Stimulated activated CD4-positive, alpha-beta T cell treated with anti-CD3 and anti-CD28 coated beads, Interleukin-2, amount 100 ng/mL, for 4 hours (primary cell): ENCODE measurements around the gene PIK3R2.

ENCODE experiments used
- DNase-seq: peaks from one replicate; pipeline ENCODE4 v3.0.0-alpha.2; 2020; ENCODE audit warnings: low read depth

PIK3R2 gene

DNA sequence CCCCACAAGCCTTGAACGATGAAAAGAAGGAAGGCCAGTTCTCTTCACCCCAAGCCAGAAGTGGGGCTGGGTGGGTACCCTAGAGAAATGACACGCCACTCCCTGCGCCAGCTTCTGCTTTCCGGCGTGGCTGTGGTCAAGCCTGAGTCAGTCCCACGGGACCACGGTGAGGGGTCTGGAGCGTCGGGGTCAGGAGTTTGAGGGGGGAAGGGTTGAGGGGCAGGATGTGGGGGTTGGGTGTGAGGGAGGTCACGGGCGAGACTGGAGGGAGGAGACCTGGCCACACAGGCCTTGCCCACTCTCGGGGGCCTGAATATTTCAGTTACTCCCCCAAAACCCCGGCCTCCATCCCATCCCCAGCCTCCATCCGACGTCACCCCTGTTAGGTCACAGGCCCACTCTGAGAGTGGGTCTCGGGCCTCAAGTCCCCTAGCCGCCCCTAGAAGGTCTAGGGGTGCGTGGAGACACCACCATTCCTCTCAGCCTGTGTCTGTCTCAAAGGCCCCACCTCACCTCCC, 20.1 kb downstream of the PIK3R2 start:
- DNase-seq, result no peak

DNA sequence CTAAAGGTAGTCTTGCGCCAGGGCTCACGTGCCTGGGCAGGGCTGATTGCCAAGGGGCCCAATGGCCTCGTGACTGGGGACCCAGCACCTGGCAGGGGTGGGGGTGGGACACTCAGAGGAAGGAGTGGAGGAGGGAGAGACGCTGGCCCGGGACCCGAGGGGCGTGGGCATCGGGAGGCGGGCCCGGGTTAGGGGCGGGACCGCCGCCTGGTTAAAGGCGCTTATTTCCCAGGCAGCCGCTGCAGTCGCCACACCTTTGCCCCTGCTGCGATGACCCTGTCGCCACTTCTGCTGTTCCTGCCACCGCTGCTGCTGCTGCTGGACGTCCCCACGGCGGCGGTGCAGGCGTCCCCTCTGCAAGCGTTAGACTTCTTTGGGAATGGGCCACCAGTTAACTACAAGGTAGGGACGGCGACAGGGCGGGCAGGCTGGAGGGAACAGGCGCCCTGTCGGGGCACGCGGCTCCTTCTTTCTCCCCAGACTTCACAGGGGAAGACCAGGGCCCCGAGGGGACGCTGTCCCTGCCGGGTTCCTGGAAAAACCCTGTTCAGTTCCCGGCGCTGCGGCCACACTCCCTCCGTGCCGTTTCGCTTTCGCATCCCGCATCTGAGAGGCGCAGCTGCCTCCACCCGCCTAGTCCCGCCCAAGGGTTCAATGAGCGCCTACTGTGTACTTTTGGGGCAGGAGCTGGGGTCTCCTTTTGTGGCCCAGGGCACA, 20.8 kb downstream of the PIK3R2 start, which contains the start of gene IFI30:
Gene IFI30, plus strand, starts transcription at position 242 of the 717 bp plus-strand sequence. Its CDS starts 29 bp downstream, at position 271.
- peak; percentile 52 for DNase-seq

DNA sequence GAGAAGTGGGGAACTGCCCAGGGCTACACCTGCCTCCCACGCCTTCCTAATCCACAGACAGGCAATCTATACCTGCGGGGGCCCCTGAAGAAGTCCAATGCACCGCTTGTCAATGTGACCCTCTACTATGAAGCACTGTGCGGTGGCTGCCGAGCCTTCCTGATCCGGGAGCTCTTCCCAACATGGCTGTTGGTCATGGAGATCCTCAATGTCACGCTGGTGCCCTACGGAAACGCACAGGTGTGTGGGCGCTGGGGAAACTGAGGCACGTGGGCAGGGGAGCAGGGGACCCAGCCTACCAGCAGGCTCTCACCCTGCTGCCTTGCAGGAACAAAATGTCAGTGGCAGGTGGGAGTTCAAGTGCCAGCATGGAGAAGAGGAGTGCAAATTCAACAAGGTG, 22.0 kb downstream of the PIK3R2 start:
- DNase-seq, result no peak

DNA sequence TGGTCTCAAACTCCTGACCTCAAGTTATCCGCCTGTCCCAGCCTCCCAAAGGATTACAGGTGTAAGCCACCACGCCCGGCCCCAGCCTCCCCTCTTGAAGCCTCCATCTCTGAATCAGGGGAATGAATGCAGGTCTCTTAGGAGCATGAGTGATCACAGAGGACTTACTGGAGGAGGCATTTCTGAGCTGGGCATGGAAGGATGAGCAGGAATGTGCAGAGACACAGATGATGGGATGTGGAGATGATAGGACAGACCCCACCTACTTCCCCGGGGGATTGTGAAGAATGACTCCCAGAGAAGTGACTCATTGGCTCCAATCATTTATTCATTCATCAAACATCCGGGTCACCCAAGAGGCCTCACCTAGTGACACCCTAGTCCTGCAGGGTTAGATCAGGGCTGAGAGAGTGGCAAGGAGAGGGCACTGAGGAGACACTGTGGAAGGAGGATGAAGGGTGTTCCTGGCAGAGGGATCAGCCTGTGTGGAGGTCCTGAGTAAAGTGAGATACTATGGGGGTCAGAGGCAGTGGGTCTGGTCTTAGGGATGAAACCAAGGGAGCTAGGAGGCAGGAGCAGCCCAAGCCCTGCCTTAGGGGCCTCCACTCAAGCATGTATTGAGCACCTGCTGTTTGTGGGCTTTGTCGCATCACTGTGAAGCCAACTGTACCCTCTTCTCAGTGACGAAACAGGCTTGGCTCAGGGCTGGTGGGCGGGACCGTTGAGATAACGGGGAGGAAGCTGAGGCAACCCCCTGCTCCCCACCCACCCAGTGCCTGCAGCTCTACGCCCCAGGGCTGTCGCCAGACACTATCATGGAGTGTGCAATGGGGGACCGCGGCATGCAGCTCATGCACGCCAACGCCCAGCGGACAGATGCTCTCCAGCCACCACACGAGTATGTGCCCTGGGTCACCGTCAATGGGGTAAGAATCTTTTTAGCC, 23.7 kb downstream of the PIK3R2 start:
- no peak for DNase-seq

DNA sequence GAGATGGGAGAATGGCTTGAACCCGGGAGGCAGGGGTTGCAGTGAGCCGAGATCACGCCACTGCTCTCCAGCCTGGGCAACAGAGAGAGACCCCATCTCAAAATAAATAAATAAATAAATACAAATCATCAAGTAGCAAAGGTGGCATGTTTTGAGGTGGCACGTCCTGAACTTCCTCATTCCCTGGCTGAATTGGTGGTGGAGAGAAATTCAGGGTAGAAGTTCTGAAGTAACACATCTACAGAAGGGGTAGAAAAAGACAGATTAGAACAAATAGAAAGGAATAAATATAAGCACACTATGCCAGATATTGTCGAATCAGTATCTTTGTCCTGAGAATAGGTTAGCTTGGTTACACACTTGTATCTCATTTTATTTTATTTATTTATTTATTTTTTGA, 27.0 kb downstream of the PIK3R2 start:
- DNase-seq, result no peak

DNA sequence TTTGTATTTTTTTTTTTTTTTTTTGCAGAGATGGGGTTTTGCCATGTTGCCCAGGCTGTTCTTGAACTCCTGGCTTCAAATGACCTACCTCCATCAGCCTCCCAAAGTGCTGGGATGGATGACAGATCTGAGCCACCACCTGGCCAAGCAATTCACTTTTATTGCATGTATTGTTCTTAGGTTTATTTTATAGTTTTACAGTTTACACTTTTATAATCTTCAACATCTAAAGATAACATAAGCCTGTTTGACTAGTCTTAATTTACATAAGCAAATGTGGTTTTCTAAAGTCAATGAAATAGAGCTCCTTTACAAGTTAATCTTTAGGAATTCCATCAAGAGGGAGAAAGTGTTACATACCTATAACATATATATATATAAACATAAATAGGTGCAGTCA, 30.6 kb downstream of the PIK3R2 start:
- no peak for DNase-seq

DNA sequence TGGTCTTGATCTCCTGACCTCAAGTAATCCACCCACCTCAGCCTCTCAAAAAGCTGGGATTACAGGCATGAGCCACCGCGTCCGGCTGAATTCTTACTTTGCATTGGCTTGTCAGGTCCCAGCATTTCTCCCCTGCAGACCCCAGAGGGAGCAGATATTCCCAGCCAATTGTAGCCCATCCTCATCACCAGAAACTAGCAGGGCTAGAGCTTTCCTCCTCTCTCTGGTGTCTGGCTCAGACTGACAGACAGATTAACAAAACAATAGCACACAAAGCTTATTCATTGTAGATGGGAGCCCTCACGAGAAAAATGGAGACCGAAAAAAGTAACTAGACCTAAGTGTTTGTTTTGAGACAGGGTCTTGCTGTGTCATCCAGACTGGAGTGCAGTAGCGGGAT, 32.6 kb downstream of the PIK3R2 start:
- no peak for DNase-seq

DNA sequence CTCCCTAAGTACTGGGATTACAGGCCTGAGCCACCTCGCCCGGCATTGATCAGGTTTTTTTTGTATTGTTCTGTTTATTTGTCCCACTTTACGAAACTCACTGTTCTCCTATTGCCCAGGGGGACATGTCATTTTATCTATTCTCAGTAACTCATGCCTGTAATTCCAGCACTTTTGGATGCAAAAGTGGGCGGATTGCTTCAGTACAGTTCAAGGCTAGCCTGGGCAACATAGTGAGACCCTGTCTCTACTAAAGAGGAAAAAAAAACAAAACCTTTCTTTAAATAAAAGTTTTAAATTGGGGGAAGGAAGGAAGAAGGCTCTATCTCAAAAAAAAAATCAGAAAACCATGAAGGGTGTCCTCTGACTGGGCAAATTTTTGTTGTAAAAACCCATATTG, 37.3 kb downstream of the PIK3R2 start:
- no peak for DNase-seq

DNA sequence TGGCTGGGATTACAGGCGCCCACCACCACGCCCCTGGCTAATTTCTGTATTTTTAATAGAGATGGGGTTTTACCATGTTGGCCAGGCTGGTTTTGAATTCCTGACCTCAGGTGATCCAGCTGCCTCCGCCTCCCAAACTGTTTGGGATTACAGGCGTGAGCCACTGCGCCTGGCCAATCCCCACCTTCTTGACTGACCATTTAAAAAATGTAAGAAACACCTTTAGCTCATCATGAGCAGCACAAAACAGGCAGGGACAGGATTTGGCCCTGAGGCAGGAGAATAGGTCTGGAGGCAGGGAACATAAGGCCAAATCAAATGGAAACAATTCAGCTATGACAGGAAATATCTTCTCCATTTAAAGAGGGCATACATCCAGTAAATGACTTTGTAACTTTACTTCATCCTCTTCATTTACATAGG, 38.7 kb downstream of the PIK3R2 start:
- no peak for DNase-seq

DNA sequence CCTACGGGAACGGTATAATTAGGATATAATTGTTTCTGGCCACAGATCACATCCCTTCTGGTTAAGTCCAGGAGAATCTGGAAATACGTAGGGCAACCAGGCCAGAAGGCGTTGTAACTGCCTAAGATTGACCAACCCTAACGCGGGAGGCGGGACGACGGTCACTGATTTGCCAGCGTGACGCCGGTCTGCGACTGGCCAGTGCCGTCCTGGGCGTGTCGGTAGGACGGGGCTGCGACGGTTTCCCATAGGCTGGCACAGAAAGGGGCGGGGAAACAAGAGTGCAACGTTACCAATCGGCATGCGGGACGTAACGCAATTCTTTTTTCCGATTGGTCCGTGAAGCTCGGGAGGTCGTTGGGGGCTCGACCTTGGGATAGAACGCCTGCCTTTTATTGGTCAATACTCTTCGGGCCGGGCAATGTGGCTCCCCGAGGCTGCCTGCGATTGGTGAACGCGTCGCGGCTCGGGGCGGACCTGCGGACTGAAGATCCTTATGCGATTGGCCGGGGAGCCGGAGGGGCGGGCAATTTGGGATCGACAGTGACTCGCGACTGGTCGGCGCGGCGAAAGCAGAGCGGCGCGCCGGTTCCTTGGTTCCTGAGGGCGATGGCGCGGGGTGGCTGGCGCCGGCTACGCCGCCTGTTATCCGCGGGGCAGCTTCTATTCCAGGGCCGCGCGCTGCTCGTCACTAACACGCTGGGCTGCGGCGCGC, 39.9 kb downstream of the PIK3R2 start, which contains the start of gene MPV17L2:
Gene MPV17L2, plus strand, starts transcription at position 546 of the 715 bp plus-strand sequence. Its CDS starts 64 bp downstream, at position 610.
- DNase-seq, result peak; percentile 97

DNA sequence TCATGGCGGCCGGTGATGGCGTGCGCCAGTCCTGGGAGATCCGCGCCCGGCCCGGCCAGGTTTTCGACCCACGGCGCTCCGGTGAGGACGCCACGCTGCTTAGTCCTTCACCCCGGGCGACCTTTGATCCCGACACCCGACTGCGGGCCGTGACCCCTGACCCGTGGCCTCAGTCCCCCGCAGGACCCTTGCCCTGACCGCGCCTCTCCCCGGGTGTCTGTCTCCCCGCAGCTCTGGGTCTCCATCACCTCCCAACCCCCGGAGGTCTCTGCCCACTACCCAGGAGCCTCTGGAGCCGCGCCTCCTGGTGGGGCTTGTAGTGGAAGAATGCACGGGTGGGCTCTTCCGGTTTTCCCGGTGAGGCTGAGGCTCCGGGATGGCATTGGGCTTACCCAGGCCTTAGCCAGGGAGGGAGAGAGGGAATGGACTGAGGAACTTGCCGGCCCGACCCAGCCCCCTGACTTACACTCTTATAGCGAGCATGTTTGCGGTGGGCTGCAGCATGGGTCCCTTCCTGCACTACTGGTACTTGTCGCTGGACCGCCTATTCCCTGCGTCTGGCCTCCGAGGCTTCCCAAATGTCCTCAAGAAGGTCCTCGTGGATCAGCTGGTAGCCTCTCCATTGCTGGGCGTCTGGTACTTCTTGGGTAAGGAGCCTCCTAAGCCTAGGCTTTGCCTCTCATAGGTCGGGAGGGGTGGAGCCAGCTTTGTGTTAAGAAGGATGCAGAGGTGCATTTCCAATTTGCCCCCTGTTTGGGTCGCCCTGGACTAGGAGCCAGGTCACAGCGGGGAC, 40.6 kb downstream of the PIK3R2 start:
- no peak for DNase-seq

DNA sequence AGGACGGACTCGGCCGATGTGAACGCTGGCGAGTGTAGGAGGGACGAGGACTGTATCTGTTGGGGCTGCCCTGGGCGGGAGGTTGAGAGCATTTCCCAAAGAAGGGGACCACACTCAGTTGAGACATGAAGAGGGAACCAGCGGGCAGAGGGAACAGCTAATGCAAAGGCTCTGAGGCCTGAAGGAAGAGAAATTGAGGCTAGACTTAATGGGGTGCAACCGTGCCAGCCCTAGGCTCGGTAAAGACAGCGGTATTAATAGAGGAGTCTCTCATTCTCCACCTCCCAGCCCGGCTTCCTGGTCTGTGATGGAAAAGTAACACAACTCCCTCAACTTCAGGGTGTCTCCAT, 41.2 kb downstream of the PIK3R2 start:
- no peak for DNase-seq

DNA sequence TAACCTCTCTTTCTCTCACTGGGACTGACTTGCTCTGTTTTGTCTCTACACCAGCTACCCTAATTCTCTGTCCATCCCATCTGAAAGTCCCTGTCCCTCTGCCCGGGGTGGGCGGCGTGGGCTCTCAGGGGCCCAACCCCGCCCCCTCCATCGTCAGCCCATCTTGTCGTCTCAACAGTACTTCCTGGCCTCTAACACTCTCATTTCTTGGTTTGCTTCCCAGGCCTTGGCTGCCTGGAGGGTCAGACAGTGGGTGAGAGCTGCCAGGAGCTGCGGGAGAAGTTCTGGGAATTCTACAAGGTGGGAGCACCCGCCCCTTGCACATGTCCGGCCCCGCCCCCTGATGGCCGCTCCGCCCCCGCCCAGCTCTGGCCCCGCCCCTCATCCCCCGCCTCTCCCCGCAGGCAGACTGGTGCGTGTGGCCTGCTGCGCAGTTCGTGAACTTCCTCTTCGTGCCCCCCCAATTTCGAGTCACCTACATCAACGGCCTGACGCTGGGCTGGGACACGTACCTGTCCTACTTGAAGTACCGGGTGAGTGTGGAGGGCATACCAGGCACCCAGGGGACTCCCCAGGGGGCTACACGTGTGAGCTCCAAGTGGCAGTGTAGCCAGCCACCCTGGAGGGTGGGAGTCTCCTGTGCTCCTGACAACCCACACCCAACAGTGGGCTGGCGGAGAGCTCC, 41.7 kb downstream of the PIK3R2 start:
- DNase-seq, result no peak

DNA sequence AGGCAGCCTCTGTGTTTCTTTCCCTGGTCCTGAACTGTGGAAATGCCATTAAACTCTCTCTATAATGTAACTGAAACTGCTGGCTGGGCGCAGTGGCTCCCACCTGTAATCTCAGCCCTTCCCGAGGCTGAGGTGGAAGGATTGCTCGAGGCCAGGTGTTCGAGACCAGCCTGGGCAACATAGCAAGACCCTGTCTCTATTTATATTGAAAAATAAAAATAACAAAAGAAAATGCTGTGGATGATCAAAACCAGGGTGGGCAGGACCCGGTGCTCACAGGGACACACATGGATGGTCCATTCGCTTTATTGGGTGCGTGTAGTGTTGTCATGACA, 43.5 kb downstream of the PIK3R2 start:
- no peak for DNase-seq

DNA sequence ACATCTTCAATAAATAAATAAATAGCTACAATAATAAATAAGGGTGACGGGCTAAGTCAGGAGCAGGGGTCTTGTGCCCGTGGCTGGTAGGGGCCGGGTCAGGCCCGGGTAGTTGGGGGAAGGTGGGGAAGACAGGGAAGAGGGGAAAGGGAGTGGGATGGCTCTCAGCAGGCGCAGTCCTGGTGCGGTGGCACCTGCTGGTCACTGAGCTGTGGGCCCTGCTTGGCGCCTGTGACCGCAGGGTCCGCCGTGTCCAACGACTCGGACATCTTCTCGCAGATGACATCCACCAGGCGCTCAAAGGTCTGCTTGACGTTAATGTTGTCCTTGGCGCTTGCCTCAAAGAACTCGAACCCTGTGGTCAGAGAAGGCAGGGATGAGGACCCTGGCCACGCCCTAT, 44.3 kb downstream of the PIK3R2 start:
- DNase-seq, result no peak

DNA sequence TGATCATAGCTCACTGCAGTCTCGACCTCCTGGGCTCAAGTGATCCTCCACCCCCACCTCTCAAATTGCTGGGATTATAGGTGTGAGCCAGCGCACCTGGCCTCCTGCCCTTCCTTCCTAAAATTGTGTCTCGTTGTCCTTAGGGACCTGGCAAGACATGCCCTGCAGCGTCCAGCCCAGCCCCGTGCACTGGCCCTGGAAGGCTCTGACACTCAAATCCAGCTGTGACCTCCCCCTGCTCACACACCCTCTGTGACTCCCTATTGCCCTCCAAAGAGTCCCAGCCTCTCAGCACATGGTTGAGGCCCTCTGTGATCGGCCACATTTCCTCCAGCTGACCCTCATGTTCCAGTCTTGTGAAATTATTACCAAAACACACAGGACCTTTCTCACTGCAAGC, 45.0 kb downstream of the PIK3R2 start:
- DNase-seq, result no peak

DNA sequence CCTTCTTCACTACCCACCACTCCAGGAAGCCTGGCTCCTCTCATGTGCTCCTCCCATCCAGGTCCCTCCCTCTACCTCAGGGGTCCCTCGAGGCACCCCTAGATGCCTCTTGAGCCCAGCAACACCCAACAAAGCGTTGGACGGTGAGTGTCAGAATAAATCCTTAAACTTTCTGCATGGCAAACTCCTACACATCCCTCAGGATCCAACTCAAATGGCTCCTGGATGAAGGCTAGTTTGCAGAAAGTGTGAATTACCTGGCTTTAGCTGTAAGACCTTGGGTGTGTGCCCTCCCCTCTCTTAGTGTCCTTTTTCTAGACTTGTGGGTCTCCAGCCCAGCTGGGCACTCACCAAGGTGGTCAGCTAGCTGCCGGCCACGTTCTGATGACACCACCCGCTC, 45.4 kb downstream of the PIK3R2 start:
- DNase-seq, result no peak

DNA sequence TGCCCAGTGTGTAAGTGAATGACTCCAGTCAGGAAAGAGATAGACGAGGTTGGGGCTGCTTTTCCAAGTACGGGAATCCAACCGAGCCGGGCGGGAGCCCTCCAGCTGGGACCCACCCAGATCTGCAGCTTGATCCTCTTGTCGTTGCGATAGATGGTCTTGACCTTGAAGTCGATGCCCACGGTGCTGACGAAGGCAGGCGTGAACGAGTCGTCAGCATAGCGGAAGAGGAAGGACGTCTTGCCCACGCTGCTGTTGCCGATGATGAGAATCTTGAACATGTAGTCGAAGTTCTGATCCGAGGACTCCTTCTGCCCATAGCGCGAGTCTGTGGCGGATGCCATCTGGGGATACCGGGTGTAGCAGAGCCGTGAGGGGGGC, 49.4 kb downstream of the PIK3R2 start:
- DNase-seq, result no peak

DNA sequence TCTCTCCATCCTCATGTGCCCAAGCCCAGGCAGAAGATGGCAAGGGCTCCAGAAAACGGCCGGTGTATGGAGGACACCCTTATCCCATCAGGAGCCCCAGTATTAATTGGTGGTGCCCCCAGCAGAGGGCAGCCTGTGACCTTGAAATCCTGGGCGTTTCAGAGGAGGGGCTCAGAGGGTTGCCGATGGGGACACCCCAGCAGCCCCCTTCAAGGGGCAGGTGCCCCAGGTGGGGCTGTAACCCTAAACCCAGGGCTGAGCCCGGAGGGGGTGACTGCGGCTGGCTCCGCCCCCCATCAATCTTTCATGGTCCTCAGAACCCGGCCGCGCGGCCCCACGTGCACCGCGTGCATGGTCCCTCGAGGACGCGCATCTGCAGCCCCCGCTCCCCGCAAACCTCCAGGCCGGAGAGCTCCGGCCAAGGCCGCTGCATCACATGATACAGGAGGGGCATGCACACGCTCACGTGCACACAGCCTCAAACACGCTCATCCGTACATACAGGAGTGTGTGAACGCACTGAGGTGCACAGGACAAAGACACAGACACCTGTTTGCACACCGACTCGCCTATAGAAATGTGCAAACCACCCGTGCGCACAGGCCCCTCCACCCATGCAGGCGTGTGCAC, 49.9 kb downstream of the PIK3R2 start:
- no peak for DNase-seq

DNA sequence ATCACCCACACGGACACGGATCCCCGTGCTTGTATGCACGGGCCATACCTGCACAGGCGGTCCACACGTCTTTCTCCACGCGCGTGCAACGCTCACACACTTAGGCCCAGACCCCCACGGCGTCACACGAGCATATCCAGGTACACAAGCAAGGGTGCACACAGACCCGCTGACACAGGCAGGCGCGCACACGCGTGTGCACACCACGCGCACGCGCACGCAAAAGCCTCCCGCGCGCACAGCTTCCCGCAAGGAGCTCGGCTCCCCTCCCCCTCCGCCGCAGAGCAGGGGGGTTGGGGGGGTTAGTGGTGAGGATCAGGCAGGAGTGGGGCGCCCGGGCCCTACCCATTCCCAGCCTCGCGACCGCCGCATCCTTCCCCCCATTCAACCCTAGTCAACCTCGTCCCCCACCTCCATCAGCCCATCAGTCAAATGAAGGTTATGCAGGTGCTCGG, 50.5 kb downstream of the PIK3R2 start:
- DNase-seq, result no peak
